Epithelial cell of proximal tubule (primary cell): Measurements from ENCODE around the gene CPVL. TPM values are rescaled to one million over a fixed set of nuclear protein-coding genes. Genes with fewer than 3 reads are reported as not detected.

Experiments used
- DNase-seq: peaks from one replicate; pipeline ENCODE4 v3.0.0-alpha.2; 2011; ENCODE audit warnings: low read depth
- H3K4me3 ChIP-seq: 2 replicates; pipeline ENCODE4 v1.5.1; 2011; ENCODE audit warnings: low read depth, mild to moderate bottlenecking, low read length
- CTCF ChIP-seq: conservative IDR thresholded peaks from 2 replicates; pipeline ENCODE4 v1.5.1; 2012; ENCODE audit warnings: low read depth, mild to moderate bottlenecking, low read length
- total RNA-seq: library from RNA; depleted of rRNA; stranded (reverse); fragments of >200 nt; gene quantifications from 2 replicates; pipeline ENCODE4 v1.2.3, GENCODE V29; 2015

Gene CPVL
- total RNA-seq, 1 donor from 2014 or later: 12.0 TPM

GRCh38 chr7:28955718-28956607, 190.4 kb downstream of the CPVL start:
- no peak for DNase-seq

GRCh38 chr7:28955356-28955717, 191.0 kb downstream of the CPVL start:
- no peak for TF ChIP-seq CTCF
- no peak for DNase-seq
- peak overlapping the region; percentile 54 for H3K4me3 ChIP-seq

More at GRCh38 chr7:28955718-28956607, 190.4 kb downstream of the CPVL start:
- peak overlapping the region; percentile 54 for H3K4me3 ChIP-seq
- TF ChIP-seq CTCF: peak; percentile 70

GRCh38 chr7:28954946-28955345, 191.4 kb downstream of the CPVL start:
- H3K4me3 ChIP-seq: no peak overlapping the region

GRCh38 chr7:28954471-28954870, 191.9 kb downstream of the CPVL start:
- DNase-seq: no peak
- H3K4me3 ChIP-seq: no peak overlapping the region
- no peak for TF ChIP-seq CTCF

More at GRCh38 chr7:28954946-28955345, 191.4 kb downstream of the CPVL start:
- TF ChIP-seq CTCF: no peak
- DNase-seq: no peak

GRCh38 chr7:28953633-28954032, 192.7 kb downstream of the CPVL start:
- no peak for DNase-seq
- no peak for TF ChIP-seq CTCF
- H3K4me3 ChIP-seq: no peak overlapping the region

Other genes starting within 250 kb of the CPVL start
- gene TRIL, start 188.2 kb downstream of the CPVL start, total RNA-seq: 0.06 and 0.80 TPM in 2 replicates
- 0.35 and 5.1 TPM in 2 replicates for gene CHN2, start 48.2 kb upstream of the CPVL start, total RNA-seq